IMR-90 (cell line): Measurements from ENCODE around the gene UNC93A.

Source experiments
- BHLHE40 ChIP-seq: fragments of 150-350 bp; IDR thresholded peaks from 2 replicates; pipeline ENCODE4 v1.6.1; 2016; ENCODE audit warnings: mild to moderate bottlenecking, low read depth, low read length
- CEBPB ChIP-seq: IDR thresholded peaks from 2 replicates; pipeline ENCODE4 v1.6.1; 2012; ENCODE audit warnings: low read depth, low read length, improper control_type of control experiment
- CHD1 ChIP-seq: IDR thresholded peaks from 2 replicates; pipeline ENCODE4 v1.6.1; 2012; ENCODE audit warnings: low read depth, low read length, improper control_type of control experiment
- CTCF ChIP-seq: conservative IDR thresholded peaks from 2 replicates; pipeline ENCODE4 v1.5.1; 2012; ENCODE audit warnings: mild to moderate bottlenecking, low read depth, low read length, improper control_type of control experiment
- FOS ChIP-seq: fragments of 150-350 bp; IDR thresholded peaks from 2 replicates; pipeline ENCODE4 v1.6.1; 2016; ENCODE audit warnings: low read depth, low read length
- MAFK ChIP-seq: IDR thresholded peaks from 2 replicates; pipeline ENCODE4 v1.6.1; 2012; ENCODE audit warnings: low read depth, low read length, improper control_type of control experiment
- NFE2L2 ChIP-seq: fragments of 150-350 bp; IDR thresholded peaks from 2 replicates; pipeline ENCODE4 v1.6.1; 2016; ENCODE audit warnings: low read depth, mild to moderate bottlenecking, low read length
- POLR2A ChIP-seq: IDR thresholded peaks from 2 replicates; pipeline ENCODE4 v1.6.1; 2012; ENCODE audit warnings: mild to moderate bottlenecking, low read depth, low read length
- RAD21 ChIP-seq: IDR thresholded peaks from 2 replicates; pipeline ENCODE4 v1.6.1; 2012; ENCODE audit warnings: low read length, improper control_type of control experiment
- RFX5 ChIP-seq: IDR thresholded peaks from 2 replicates; pipeline ENCODE4 v1.8.0; 2012; ENCODE audit warnings: low read depth, mild to moderate bottlenecking, low read length, moderate library complexity
- SMC3 ChIP-seq: fragments of 150-350 bp; IDR thresholded peaks from 2 replicates; pipeline ENCODE4 v1.6.1; 2016; ENCODE audit warnings: low read depth, mild to moderate bottlenecking, antibody characterized with exemption, low read length, moderate library complexity
- USF2 ChIP-seq: fragments of 150-350 bp; IDR thresholded peaks from 2 replicates; pipeline ENCODE4 v1.6.1; 2017; ENCODE audit warnings: mild to moderate bottlenecking, antibody characterized with exemption, low read length, low read depth

GRCh38 chr6:167327391-167327790, 36.3 kb downstream of the UNC93A start:
- TF ChIP-seq CEBPB (no peak), MAFK (no peak), CTCF (no peak), USF2 (no peak), POLR2A (no peak), BHLHE40 (no peak), SMC3 (no peak), RAD21 (no peak), FOS (no peak), NFE2L2 (no peak), CHD1 (no peak), RFX5 (no peak)
